HG03378 (cell line): ENCODE results near the gene SETBP1.

Source experiments
- ATAC-seq: cut with Tn5 transposase; IDR thresholded peaks from one replicate; pipeline ENCODE4 v1.9.1; 2021; ENCODE audit warnings: mild to moderate bottlenecking, moderate library complexity; ENCODE audit not compliant: unreplicated experiment

SETBP1 gene

DNA sequence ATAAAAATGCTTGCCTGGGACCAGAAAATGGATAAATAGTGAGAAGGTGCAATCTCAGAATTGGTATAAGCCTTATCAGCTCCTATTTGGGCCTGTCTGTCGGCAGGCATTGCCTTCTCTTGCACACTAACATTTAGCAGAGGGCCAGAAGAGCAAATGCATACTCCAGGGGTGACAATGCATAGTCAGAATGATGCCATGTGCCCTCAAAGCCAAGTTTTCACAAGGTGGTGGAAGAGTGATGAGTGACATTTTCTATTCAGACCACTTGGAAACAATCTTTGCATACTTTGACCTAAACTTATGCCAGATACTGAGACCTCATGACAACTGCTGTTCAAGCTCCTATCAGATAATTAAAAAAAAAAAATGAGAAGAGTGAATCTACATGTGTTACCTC lies 276.3 kb downstream of the SETBP1 start:
- no peak for ATAC-seq

DNA sequence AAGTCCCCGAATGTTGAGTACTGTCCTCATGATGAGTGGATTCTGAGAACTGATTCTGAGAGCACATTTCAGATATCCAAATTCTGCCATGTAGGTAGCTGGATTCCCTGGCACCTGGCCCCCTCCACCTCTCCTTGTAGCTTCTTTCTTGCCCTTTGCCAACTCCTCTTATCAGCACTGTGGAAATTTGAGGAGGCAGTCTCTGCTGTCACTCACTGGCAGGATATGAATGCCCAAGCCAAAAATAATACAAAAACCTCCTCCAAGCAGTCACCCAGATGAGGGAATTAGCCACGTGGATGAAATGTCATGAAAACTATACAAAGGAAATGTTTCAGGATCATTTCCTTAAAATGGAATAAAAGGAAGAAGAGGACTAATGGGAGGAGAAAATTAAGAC lies 276.8 kb downstream of the SETBP1 start:
- ATAC-seq = no peak

DNA sequence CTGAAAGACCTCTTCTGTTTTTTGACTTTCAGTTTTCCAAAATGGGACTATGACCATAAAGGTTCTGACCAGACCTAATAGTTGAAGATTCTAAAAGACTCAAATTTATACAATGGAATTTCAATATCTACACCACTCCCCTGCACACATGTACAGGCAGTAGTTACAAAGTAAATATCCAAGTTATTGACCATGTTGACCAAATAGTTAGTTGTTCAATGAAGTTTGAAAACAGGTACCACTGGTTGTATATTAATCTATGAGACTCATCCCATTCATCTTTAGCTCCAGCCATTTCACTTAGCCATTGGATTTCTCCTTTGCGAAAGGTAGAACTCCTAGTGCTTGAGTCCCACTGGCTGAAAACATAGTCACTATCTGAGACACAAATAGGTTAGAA lies 277.4 kb downstream of the SETBP1 start:
- ATAC-seq = no peak

DNA sequence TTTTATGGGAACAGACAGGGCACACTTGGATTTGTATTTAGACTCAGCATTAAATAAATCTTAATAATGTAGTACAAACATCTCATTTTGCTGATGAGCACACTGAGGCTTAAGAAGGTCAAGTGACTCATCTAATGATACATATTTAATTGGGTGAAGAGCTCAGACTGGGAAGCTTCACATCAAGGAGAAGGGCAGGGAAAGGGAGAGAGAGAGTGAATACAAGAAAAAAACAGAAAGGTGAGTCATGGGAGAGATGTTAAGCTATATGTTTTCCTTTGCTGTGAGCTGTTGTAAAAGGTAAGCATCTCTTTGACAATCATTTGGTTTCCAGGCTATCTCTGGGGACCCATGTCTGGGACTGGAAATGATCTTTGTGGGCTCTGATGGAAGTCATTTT lies 277.8 kb downstream of the SETBP1 start:
- ATAC-seq = no peak

DNA sequence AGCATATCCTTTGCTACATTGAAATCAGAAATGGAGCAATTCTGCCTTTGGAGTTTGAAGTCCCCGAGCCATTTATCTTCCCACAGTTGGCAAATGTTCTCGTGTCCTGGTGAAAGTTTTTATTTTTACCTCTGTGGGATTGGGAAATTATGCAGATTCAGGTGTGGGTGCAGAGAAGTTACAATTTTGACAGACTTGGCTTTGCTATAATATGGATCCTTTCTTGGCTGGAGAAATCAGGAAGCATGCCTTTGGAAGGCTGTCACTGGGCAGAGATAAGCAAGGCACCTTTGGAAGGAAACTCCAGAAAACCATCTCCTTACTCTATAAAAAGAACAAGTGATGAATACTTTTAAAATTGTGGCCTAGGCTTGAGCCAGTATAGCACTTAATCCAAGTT lies 278.3 kb downstream of the SETBP1 start:
- no peak for ATAC-seq

DNA sequence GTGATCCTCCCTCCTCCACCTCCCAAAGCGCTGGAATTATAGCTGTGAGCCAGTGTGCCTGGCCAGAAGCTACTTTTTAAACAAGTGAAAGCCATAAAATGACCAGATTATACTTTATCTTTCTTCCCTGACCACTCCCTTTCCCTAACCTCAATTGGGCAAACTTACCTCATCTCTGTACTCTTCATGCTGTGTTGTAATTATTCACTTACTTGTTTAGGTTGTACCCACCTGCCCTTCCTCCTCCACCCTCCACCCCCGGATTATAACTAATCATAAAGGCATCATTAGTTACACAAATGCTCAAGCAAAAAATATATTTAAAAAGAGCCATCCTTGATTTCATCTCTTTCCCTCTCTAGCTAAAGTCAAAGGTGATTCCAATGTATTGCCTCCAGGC lies 279.9 kb downstream of the SETBP1 start:
- ATAC-seq = no peak

DNA sequence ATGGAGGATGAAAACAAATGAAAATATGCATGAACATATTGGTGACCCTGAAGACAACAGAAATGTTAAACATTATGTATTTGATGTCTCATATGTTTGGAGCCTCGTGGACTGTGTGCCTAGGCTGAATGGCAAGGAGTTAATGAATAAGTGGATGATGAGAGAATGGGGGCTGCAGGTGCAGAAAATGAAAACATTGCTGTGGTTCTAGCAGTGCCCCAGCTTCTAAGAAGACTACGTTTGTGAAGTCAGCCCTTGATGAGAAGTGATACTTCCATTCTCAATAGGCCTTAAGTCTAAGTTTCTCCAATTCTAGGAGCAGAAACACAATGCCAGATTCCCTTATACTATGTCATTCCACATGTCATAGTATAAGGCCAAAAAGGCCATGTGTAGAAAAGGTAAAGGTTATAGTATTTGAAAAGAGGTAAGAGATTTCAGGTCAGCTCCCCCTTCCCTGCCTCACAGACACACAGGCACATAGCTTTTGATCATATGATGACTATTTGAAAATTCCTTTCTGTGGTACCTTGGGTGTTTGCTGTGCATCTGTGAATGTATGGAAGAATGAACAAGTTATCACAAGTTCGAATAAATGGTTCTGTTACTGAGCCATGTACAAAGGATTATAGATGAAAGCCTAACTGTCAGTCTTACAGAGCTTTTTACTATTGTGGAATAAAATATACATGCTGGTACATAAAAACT lies 280.8 kb downstream of the SETBP1 start:
- no peak for ATAC-seq

DNA sequence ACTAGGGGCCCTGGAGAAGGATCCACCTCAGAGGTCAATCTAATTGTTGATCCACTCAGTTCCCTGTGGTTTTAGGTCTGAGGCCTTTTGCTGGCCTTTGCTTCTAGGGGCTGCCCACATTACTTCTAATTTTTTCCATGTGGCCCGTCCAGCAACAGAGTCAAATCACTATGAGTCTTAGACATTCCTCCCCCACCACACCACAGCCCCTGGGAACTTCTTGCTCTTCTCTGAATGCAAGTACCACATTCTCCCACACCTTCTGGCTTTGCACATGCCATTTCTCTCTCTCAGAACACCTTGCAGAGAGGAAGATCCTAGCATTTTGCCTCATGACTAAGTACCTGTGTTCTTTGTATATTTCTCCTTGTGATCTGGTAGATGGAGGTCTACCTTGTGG lies 286.9 kb downstream of the SETBP1 start:
- ATAC-seq = no peak

DNA sequence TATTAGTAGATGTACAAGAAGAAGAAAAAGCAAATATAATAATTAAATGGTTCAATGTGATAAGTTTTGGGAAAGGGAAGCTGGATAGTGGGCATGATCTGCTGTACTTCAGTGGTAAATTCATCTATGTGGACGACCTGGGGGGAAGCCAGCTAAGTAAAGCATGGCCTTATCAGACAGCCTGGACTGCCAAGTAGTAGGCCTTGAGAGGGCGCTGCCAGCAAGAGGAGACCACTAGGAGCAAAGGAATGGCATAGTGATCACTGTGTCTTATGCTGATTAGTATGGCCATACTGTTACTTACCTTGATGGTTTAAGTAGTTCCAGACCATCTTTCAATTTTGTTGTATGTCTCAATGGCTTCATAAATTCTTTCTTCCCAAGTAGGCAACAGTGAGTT lies 287.6 kb downstream of the SETBP1 start:
- no peak for ATAC-seq

DNA sequence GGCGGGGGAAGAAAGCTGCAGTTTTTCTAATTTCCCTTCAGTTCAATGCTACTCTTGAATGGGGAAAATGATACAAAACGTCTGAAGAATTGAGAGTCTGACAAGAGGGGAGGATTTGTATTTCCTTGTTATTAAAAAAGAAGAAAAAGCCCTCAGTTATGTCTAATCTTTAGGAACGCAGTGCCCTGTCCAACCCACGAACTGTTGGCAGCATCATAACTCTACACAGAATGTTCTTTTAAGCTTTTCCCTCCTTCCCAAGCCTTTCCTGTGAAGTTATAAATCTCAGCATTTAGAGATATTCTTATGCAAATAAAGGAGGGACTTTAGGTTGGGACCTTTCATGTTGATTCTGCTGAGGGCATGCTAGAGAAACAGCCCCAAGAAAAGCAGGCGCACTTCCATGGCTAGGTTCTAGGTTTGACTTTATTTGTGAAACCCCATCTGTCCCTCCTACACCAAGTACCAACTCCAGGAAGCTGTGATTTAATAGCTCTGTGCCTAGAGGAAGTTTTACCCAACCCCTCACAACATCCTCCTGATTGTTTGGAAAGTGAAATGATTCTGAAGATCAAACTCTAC lies 288.6 kb downstream of the SETBP1 start:
- no peak for ATAC-seq

DNA sequence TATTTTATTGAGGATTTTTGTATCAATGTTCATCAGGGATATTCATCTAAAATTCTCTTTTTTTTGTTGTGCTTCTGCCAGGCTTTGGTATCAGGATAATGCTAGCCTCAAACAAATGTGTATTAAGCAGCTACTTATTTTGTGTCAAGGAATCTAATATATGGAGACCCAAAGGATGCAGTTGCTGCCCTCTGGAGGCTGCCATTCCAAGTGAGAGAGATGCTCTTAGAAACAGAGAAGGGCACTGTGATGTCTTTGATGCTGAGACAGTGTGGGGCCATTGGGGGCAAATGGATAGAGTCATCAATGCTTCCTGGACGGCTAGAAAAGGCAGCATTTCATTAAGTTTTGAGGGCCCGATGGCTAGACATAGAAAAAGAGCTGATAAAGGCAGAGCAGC lies 292.6 kb downstream of the SETBP1 start:
- no peak for ATAC-seq

DNA sequence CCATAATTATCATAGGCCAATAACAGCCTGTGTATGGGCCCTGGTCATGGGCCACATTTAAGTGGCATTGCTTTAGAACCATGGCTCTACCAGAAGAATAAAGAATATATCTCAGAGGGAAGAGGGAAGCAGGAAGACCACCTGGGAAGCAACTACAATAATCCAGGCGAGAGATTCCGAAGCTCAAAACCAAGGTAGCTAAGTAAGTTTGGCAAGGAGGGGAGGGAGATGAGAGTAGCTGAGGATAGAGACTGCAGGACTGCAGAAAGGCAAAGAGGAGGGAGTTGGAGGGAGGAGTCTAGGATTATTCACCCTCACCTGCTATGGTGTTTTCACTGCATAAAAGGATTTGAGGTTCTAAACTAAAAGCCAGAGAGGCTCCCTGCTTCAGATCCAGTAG lies 293.5 kb downstream of the SETBP1 start:
- ATAC-seq = no peak

DNA sequence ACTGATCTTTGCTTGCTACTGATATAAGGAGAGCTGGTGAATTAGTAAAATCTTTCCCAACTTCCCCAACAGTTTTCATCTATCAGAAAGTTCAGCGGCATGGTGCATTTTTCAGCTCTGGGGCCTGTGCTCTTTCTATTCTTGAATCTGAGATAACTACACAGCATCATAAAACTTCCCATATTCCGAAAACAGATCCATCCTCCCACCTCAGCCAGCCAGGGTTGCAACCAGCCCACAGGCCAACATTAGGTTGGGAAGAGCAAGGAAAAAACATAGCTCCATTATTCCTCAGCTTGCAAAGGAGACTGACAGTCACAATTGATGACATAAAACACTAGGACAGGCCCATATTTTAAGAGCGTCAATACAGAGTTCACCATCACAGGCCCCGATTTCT lies 297.2 kb downstream of the SETBP1 start:
- no peak for ATAC-seq

DNA sequence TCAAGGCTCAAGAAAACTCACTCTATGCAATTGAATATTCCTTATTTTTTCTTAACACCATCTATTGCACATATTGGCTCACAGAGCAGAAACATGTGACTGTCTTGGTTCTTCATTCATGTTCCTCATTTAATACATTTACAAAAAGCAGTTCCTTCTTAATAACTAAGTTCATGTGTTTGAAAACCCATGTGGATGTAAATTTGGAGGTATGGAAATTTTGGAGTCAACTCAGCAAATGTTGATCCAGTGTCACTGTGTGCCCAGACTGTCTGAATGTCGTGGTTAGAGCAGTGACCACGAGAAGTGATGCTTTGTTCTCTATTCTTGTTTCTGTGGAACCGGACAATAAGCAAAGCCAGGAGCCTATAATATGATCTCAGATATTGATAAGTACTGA lies 299.1 kb downstream of the SETBP1 start:
- ATAC-seq = no peak

DNA sequence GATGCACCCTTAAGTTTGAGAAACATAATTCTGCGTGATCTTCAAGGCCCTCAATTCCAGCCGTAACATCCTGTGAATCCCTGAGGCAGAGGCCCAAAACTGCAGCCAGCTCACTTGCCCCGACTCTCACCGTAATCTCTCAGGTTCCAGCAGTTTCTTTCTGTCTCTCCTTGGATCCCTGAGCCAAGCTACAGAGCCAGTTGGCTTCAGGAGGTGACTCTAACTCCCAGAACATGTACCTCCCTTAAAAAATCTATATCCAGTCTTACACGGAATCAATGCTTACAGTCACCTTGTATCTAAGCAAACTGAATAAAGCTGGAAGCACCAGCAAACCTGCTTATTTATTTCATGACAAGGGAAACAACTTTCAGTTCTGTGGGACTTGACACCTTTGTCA lies 300.4 kb downstream of the SETBP1 start:
- ATAC-seq = no peak

DNA sequence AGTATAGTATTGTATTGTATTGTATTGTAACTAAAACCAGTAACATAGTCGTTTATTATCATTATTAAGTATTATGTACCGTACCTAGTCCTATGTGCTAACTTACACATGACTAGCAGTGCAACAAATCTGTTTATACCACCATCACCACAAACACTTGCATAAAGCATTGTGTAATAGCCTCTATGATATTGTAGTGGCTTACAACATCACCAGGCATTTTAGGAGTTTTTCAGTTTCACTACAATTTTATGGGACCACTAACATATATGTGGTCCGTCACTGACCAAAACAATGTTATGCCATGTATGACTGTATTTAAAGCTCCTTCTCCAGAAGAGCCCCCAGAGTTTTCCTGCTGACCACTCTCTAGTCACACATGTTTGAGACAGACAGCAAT lies 306.2 kb downstream of the SETBP1 start:
- no peak for ATAC-seq

DNA sequence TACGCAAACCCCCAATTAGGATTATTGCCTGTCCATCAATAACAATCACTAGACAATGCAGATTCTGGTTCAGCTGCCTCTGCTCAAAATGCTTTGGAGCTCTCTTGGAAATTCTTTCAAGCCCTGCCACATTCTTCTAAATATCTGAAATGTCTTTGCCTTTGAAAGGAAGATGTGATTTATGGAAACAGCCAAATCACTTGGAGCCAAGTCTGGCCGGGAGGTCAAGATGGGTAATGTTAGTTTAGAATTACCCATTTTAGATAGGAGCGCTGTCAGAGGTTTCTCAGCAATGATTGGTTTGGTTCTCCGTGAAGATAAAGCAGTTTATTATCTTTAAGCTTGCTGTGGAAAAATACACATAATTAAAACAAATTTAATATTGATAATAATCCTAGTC lies 306.7 kb downstream of the SETBP1 start:
- no peak for ATAC-seq

DNA sequence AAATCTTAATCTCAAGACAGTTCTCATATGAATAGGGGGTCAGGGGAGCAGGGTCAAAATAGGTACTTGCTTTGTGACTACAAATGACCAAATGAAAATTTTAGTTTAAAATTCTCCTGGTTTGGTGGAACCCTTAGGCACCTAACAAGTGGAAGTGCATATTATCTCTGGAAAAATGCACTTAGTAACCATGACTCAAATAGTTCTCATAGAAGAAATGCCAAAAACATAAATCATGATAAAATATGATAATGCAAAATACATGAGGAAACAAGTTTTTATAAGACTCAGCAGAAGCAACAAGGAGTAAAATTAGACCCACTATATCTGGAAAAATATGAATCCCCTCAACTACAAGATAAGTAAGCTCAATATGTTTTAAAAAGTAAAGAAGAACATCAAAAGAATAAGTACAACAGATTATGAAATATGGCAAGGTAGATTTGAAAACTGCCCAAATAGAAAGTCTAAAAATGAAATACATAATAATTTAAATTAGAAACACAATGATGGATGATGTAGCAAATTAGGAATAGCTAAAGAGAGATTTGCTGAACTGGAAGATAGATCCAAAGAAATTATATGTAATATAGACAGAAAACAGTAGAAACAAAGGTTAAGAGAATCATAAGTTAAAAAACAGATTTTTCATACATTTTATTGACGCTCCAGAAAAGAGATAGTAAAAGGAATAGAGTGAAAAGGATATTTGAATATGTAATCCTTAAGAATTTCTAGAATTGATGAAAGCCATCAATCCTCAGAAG lies 308.3 kb downstream of the SETBP1 start:
- ATAC-seq = no peak

DNA sequence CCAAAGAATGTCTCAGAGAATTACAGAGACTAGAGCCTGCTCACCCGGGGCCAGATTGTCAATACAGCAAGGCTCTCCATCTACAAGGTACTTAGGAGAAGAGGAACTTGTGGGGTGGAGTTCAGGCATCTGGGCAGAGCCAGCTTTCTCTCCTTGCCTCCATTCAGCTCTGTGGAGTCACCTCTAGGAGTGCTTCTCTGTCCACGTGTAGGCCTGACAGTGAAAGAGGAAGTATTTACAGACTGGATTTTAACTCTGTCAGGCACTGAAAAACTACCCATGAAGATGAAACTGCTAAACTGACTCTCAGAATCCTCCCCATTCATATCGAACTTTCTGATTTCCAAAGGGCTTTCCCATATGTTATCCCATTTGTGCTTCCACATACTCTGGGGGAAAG lies 315.6 kb downstream of the SETBP1 start:
- ATAC-seq = peak; percentile 70

DNA sequence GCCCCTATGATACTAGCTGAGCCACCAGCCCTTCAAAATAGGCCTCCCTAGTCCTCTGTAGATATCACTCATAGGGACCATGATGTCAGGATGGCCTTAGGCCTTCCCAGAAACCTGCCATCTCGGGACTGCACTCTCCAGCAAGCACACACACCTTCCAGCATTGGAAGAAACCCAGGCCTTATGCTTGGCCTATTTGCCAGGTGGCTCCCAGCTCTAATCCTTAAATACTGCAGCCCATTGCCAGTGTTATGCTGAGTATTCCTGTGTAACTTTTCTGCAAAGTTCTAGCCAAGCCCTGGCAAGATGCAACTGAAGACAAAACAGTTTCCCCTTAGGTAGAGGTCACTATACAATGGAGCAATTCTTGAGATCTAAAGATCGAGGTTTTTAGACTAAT lies 316.5 kb downstream of the SETBP1 start:
- no peak for ATAC-seq

DNA sequence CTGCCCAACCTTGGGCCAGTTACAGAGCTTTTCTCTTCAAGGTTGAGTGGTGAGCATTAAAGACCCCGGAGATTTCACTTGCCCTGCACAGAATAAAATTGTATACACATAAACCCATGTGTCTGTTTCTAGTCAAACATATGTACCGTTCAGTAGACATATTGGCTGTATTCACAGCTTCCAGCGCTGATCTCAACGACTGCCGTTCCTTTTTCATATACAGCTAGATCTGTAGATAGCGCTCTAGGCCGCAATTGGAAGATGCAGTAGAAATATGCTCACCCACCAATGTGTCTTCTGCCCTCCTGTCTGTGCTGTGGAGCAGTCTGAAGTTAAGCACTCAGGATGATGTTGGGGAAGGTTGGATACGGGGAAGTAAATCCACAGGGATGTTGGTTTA lies 317.7 kb downstream of the SETBP1 start:
- ATAC-seq = no peak

DNA sequence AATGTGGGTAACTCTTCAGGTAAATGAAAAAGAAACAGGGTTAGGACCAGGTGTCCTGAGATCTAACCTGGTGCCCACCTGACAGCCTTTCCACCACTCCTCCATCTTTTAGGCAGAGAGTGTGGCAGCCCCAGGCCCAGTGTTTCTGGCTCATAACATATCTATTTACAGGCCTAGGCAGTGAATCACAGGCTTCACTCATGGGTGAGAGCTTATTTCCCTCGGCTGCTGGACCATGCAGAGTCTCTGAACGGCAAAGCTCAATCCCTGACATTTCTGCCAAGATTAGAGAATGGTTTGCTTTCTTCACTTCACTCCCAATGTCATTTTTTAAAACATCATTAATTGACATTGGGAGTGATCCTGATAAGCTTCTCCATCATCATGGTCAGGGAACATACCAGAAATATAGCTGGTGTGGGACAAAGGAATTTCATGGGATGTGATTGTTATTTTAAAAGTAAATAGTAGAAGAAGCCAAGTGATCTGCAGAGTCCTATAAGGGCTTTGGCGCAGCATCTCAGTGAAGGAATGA lies 323.9 kb downstream of the SETBP1 start:
- no peak for ATAC-seq
